ENCODE data around the gene CYB561D1.

The CYB561D1 gene

DNA sequence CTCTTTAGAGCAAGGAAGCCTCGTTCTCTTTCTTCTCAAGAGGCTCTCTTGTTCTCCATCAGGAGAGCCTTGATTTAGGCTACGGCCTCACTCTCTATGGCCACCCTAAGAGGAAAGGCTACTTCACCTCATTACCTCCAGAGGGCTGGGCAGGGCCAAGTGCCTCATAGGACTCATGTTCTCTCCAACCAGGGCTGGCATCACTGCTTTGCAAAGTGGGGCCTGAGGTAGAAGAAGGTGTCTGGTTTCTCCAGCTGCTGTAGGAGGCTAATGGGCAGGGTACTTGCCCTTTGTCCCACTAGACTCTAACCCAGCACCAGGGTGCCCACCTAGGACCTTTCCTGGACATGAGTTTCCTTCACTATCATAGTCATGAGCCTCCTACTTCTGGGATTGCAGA lies 12.2 kb upstream of the CYB561D1 start:
- DNase-seq (ENCODE audit: low spot score), result no peak

- no peak for DNase-seq (ENCODE audit: low spot score)
Measured at GRCh38 chr1:109482242-109482641, 11.7 kb upstream of the CYB561D1 start.

GRCh38 chr1:109482791-109483671 lies 10.9 kb upstream of the CYB561D1 start:
- DNase-seq (ENCODE audit: low spot score), result peak; percentile 74

DNA sequence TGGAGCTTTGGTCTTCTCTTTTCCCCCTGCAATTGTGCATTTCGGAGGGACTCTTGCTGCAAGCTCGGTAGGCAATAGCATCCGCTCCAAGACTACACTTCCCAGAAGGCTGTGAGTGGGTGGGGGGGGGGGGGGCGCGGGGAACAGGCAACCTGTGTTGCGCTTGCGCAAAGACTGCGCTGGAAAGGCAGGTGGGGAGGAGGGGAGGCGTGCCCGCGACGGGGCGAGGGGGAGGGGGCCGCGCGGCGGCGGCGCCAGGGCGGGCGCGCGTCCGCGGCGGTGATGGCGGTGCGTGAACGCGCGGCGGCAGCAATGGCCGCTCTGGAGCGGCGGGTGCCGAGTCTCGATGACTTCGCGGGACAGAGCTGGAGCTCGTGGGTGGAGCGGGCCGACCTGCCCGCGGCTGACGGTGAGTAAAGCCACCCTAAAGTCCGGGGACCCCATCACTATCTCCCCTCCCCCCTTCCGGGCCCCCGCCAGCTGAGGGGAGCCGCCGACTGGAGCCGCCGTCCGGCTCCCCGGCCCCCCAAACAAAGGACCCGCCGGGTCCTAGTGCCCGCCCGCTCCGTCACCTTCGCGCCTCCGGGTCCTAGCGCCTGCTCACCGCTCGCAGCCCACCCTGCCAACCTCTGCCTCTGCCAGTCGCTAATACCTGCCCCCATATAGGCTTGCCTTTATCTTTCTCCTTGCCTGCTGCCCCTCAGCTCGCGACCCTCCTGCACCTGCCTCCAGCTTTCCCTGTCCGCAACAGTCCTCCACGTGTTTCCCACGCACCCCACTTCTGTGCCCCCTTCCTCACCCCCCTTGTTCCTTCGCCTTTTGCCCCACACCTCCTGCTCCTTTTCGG lies 10.0 kb upstream of the CYB561D1 start, which contains the start of gene ATXN7L2:
ATXN7L2 (plus strand) TSS at position 234 of the 847 bp plus-strand sequence; CDS start at position 283, 49 bp downstream.
- DNase-seq (ENCODE audit: low spot score), result peak; percentile 99

- DNase-seq (ENCODE audit: low spot score), result no peak
Measured at GRCh38 chr1:109484519-109484975, 9.3 kb upstream of the CYB561D1 start.

- no peak for DNase-seq (ENCODE audit: low spot score)
Measured at GRCh38 chr1:109485001-109485400, 8.9 kb upstream of the CYB561D1 start.

GRCh38 chr1:109487261-109487660 lies 6.6 kb upstream of the CYB561D1 start:
- DNase-seq (ENCODE audit: low spot score), result no peak

GRCh38 chr1:109488201-109488600 lies 5.7 kb upstream of the CYB561D1 start:
- no peak for DNase-seq (ENCODE audit: low spot score)

DNA sequence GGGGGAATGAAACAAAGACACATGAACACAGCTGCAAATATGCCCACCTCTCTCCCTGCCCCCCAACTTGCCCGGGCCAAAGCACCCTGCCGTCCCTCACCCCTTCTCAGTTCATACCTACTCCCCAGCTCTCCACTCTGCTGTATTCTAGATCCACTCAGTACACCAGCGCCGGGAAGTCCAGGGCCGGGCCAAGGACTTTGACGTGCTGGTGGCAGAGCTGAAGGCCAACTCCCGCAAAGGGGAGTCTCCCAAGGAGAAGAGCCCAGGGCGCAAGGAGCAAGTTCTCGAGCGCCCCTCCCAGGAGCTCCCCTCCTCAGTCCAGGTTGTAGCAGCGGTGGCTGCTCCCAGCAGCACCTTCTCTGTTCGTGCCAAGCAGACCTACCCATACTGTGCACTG lies 5.2 kb upstream of the CYB561D1 start:
- no peak for DNase-seq (ENCODE audit: low spot score)

- no peak for DNase-seq (ENCODE audit: low spot score)
Measured at GRCh38 chr1:109490029-109490933, 3.6 kb upstream of the CYB561D1 start.

GRCh38 chr1:109490934-109491302 lies 3.0 kb upstream of the CYB561D1 start:
- no peak for DNase-seq (ENCODE audit: low spot score)

DNA sequence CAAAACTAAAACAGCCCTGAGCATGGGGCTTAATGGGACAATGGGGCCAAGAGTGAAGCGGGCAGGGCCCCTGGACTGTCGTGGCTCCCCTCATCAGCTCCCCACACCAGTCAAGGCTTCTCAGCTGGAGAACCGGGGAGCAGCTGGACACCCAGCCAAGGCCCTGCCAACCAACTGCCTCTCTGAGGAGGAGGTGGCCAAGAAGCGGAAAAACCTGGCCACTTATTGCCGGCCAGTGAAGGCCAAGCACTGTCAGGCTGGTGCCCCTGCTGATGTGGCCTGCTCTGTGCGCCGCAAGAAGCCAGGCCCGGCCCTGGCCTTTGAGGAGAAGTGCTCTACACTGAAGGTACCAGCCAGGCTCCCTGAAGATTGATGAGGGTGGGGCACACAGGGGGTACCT lies 2.5 kb upstream of the CYB561D1 start:
- no peak for DNase-seq (ENCODE audit: low spot score)

DNA sequence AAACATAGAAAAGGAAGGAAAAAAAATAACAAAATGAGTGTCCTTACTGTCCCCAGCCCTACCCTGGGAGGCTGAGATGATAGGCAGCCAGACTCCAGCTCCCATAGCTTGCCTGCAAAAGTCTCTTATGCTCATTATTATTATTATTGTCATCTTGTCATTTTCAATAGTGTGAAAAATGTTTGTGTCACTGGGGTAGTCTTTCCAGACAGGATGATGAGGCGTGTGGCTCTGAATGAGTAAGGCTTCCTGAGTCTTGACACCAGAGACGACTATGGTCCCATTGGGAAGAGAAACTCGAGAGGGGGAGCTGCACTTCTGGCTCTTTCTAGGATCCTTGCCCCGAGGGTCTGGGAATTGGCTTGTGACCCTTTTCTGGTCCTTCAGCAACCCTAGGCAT lies 1.1 kb upstream of the CYB561D1 start:
- no peak for DNase-seq (ENCODE audit: low spot score)

DNA sequence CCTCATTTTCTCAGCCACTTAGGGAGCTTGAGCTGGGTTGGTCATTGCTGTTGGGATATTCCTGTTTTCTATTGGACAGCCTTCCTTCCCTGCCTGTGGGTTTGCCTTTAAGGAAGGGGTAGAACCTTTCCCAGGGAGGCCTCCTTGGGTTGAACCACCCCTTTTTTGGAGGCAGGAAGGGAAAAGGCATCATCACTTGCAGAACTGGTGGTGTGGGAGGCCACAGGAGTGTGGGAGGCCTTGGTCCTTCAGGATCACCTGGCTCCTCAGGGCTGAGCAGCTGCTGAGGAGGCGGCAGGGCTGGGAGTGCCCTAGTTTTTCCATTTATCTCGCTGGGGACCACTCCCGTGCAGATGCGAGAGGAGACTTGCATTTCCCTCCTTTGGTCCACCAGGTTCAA lies 667 bp upstream of the CYB561D1 start:
- DNase-seq (ENCODE audit: low spot score), result no peak

- no peak for DNase-seq (ENCODE audit: low spot score)
Measured at GRCh38 chr1:109495738-109496137, 1.8 kb downstream of the CYB561D1 start.

DNA sequence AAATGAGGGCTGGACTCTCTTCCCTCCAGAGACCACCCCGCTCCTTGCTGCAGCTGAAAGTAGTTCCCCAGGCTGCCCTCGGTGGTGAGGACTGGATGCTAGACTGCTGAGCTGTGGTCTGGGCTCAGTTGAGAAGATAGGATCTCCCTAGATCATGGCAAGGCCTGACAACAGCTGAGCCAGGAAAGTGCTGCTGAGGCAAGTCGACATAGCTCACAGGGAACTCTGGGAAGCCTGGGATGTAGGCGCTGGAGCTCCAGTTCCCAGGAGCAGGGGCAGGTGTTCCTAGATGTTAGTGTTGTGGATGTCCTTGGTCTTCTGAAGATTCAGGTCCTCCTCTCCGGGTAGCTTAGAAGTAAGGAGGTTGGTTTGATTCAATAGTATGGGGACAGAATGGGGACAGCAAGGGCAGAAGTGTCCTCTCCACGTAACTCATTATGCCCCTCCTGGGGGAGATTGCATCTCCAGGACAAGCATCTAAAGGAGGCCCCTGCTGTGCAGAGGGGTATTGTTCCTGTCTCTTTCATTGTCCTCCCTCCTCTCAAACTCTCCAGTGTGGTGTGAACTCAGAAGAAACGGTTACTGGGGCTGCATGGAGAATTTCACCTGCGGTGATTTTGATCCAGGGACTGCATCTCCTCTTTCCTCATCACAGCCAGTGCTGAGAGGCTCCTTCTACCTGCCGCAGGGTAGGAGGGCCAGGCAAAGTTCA lies 3.7 kb downstream of the CYB561D1 start:
- DNase-seq (ENCODE audit: low spot score), result no peak

DNA sequence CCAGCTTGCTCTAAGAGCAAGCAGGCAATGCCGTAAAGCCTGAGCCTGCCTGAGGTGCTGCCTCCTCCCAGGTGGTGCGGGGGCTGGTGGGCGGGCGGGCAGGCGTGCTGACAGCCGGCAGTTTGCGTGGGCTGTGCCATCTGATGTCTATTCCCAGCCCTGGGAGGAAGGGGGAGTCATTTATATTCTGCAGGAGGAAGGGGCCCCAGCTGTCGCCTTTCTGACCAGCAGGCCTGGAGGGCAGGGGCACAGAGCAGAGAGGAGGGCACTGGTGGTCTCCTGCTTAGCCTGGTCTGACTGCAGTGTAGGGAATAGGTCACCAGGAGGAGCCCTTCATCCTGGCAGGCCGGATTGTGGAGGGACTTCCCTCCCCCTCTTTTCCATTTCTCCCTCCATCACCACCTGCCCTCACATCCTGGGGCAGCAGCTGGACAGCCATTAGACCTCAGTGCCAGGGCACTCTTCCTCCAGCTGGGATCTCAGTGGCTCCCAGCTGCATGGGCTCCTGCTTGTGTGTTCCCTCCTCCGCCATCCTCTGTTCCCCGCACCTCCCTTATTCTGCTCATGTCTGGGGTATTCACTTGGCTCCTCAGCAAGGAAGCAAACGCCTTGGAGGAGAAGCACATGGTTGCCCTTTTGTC lies 4.4 kb downstream of the CYB561D1 start:
- no peak for DNase-seq (ENCODE audit: low spot score)

GRCh38 chr1:109499081-109499480 lies 5.2 kb downstream of the CYB561D1 start:
- no peak for DNase-seq (ENCODE audit: low spot score)

GRCh38 chr1:109499661-109500536 lies 6.0 kb downstream of the CYB561D1 start:
- no peak for DNase-seq (ENCODE audit: low spot score)

GRCh38 chr1:109500941-109501381 lies 7.1 kb downstream of the CYB561D1 start:
- no peak for DNase-seq (ENCODE audit: low spot score)

Data from left forelimb (tissue), 1 donor.